ENCODE measurements around the gene DVL1. TPM values are rescaled to one million over a fixed set of nuclear protein-coding genes. Genes with fewer than 3 reads are reported as not detected.

Gene DVL1
- total and polyA plus RNA-seq, 9 of the 15 experiments (the other 6 are each of a cell fraction or from before 2014, with no cell fraction given) = 0.62 to 135 (median 24.3) TPM

- no peak for TF ChIP-seq RBM22 (IDR thresholded peaks at IDR 0.05; ENCODE audit: low read depth, low read length, poor library complexity, severe bottlenecking)
- no peak for TF ChIP-seq ZNF609 (CRISPR knock-in tag; IDR thresholded peaks at IDR 0.05; ENCODE audit: borderline replicate concordance)
- 0 out of 2 replicates have a peak, but pooled peaks have one; percentile 22 for TF ChIP-seq KLF13 (tag; IDR thresholded peaks at IDR 0.05; ENCODE audit: borderline replicate concordance, low read depth)
- no peak for TF ChIP-seq CGGBP1 (CRISPR knock-in tag; IDR thresholded peaks at IDR 0.05)
- no peak for TF ChIP-seq ADNP (tag; IDR thresholded peaks at IDR 0.05)
- 0 out of 2 replicates have a peak, but pooled peaks have one; percentile 20 for TF ChIP-seq GTF2F1 (IDR thresholded peaks at IDR 0.05; ENCODE audit: low read depth, low read length)
- no peak for TF ChIP-seq PCBP2 (IDR thresholded peaks at IDR 0.05; ENCODE audit: low read depth, low read length, poor library complexity, severe bottlenecking)
- no peak for TF ChIP-seq STAT6 (CRISPR knock-in tag; IDR thresholded peaks at IDR 0.05)
- 0 out of 4 replicates have a peak, but pooled peaks of 1 of the 2 experiments have one; percentile 34 for TF ChIP-seq SIN3A (IDR thresholded peaks at IDR 0.05; ENCODE audit: borderline replicate concordance in 2 of 2, control insufficient read depth in 1 of 2, low read depth in 2 of 2, low read length in 2 of 2)
- no peak for TF ChIP-seq TAF9B (IDR thresholded peaks at IDR 0.05; ENCODE audit: partially characterized antibody)
- TF ChIP-seq ZNF124 (CRISPR knock-in tag; IDR thresholded peaks at IDR 0.05) = no peak
- TF ChIP-seq HMGN3 (IDR thresholded peaks at IDR 0.05; ENCODE audit: borderline replicate concordance, extremely low read depth, insufficient read length, low read depth, low read length) = peak; percentile 11
- TF ChIP-seq SOX6 (IDR thresholded peaks at IDR 0.05) = no peak
- no peak for TF ChIP-seq SMAD1 (IDR thresholded peaks at IDR 0.05; ENCODE audit: low read depth, low read length, partially characterized antibody)
- no peak for TF ChIP-seq SMAD4 (CRISPR knock-in tag; conservative IDR thresholded peaks at IDR 0.05)
- TF ChIP-seq ELF4 (CRISPR knock-in tag; IDR thresholded peaks at IDR 0.05) = no peak
- TF ChIP-seq ZNF583 (CRISPR knock-in tag; IDR thresholded peaks at IDR 0.05) = no peak
Measured at GRCh38 chr1:1293263-1294249, 55.7 kb downstream of the DVL1 start (continued).
